NB4 (cell line): Measurements from ENCODE around the gene BCL2.

Source experiments
- CTCF ChIP-seq: IDR thresholded peaks from one replicate; pipeline ENCODE4 v1.5.1; 2012; ENCODE audit warnings: low read depth, low read length
- MYC ChIP-seq: IDR thresholded peaks from 2 replicates; pipeline ENCODE4 v1.6.1; 2011; ENCODE audit warnings: low read depth, low read length
- POLR2A ChIP-seq: IDR thresholded peaks from 2 replicates; pipeline ENCODE4 v1.6.1; 2011; ENCODE audit warnings: mild to moderate bottlenecking; ENCODE audit not compliant: insufficient read length; ENCODE audit errors: extremely low read depth

- TF ChIP-seq CTCF (no peak), POLR2A (no peak), MYC (no peak)
Measured at GRCh38 chr18:63303547-63303946, 16.0 kb downstream of the BCL2 start.
